ENCODE data around the gene MTHFSD. TPM values are rescaled to one million over a fixed set of nuclear protein-coding genes. Genes with fewer than 3 reads are reported as not detected.

MTHFSD gene
- total RNA-seq, 1 donor from 2014 or later: 12.5 TPM

- peaks cover 58 to 71% (median 62%) of the 10 kb centered on the region in 3 donors for H3K27me3 ChIP-seq (ENCODE audit: control insufficient read depth in 3 of 3, insufficient read depth in 3 of 3, low read length in 3 of 3)
- H3K36me3 ChIP-seq (ENCODE audit: control insufficient read depth in 3 of 3, insufficient read depth in 3 of 3, low read length in 3 of 3): no peaks in the 10 kb centered on the region
- no peaks in the 10 kb centered on the region for H3K9me3 ChIP-seq (ENCODE audit: control insufficient read depth in 3 of 3, low read length in 3 of 3)
These were observed 32.4 kb downstream of the MTHFSD start for GRCh38 chr16:86522634-86523033.

GRCh38 chr16:86521236-86522197, 33.5 kb downstream of the MTHFSD start:
- no peak overlapping the region for H3K4me3 ChIP-seq (ENCODE audit: low read length in 3 of 3)
- no peak overlapping the region for H3K9ac ChIP-seq (ENCODE audit: low read depth in 1 of 3, low read length in 3 of 3)
- no peaks in the 10 kb centered on the region for H3K36me3 ChIP-seq (ENCODE audit: control insufficient read depth in 3 of 3, insufficient read depth in 3 of 3, low read length in 3 of 3)
- H3K27ac ChIP-seq (ENCODE audit: low read depth, low read length): no peak overlapping the region
- no peaks in the 10 kb centered on the region for H3K9me3 ChIP-seq (ENCODE audit: control insufficient read depth in 3 of 3, low read length in 3 of 3)
- peaks cover 5 to 9% (median 6%) of the 10 kb centered on the region in 3 donors for H3K4me1 ChIP-seq (ENCODE audit: control insufficient read depth in 3 of 3, insufficient read depth in 3 of 3, low read length in 3 of 3)
- H3K27me3 ChIP-seq (ENCODE audit: control insufficient read depth in 3 of 3, insufficient read depth in 3 of 3, low read length in 3 of 3): peaks cover 69 to 82% (median 73%) of the 10 kb centered on the region in 3 donors

More at GRCh38 chr16:86522634-86523033, 32.4 kb downstream of the MTHFSD start:
- Histone ChIP-seq H3K9ac (ENCODE audit: low read depth in 1 of 3, low read length in 3 of 3) (no peak overlapping the region), H3K4me1 (ENCODE audit: control insufficient read depth in 3 of 3, insufficient read depth in 3 of 3, low read length in 3 of 3) (peaks cover 5 to 9% (median 6%) of the 10 kb centered on the region in 3 donors), H3K27ac (ENCODE audit: low read depth, low read length) (no peak overlapping the region), H3K4me3 (ENCODE audit: low read length in 3 of 3) (no peak overlapping the region)

- Histone ChIP-seq H3K27ac (ENCODE audit: low read depth, low read length) (no peak overlapping the region), H3K36me3 (ENCODE audit: control insufficient read depth in 3 of 3, insufficient read depth in 3 of 3, low read length in 3 of 3) (no peaks in the 10 kb centered on the region), H3K9ac (ENCODE audit: low read depth in 1 of 3, low read length in 3 of 3) (no peak overlapping the region), H3K27me3 (ENCODE audit: control insufficient read depth in 3 of 3, insufficient read depth in 3 of 3, low read length in 3 of 3) (peaks cover 78 to 88% (median 82%) of the 10 kb centered on the region in 3 donors), H3K4me1 (ENCODE audit: control insufficient read depth in 3 of 3, insufficient read depth in 3 of 3, low read length in 3 of 3) (peaks cover 10 to 15% (median 12%) of the 10 kb centered on the region in 3 donors), H3K4me3 (ENCODE audit: low read length in 3 of 3) (no peak overlapping the region), H3K9me3 (ENCODE audit: control insufficient read depth in 3 of 3, low read length in 3 of 3) (no peaks in the 10 kb centered on the region)
These were observed 34.5 kb downstream of the MTHFSD start for GRCh38 chr16:86520317-86521210.

- no peak overlapping the region for H3K4me3 ChIP-seq (ENCODE audit: low read length in 3 of 3)
- no peaks in the 10 kb centered on the region for H3K36me3 ChIP-seq (ENCODE audit: control insufficient read depth in 3 of 3, insufficient read depth in 3 of 3, low read length in 3 of 3)
- H3K4me1 ChIP-seq (ENCODE audit: control insufficient read depth in 3 of 3, insufficient read depth in 3 of 3, low read length in 3 of 3): peaks cover 10 to 18% (median 16%) of the 10 kb centered on the region in 3 donors
- no peaks in the 10 kb centered on the region for H3K9me3 ChIP-seq (ENCODE audit: control insufficient read depth in 3 of 3, low read length in 3 of 3)
- H3K27me3 ChIP-seq (ENCODE audit: control insufficient read depth in 3 of 3, insufficient read depth in 3 of 3, low read length in 3 of 3): peaks cover 86 to 94% (median 90%) of the 10 kb centered on the region in 3 donors
- no peak overlapping the region for H3K9ac ChIP-seq (ENCODE audit: low read depth in 1 of 3, low read length in 3 of 3)
- no peak overlapping the region for H3K27ac ChIP-seq (ENCODE audit: low read depth, low read length)
These were observed 35.3 kb downstream of the MTHFSD start for GRCh38 chr16:86519649-86520316.

GRCh38 chr16:86519007-86519648, 35.9 kb downstream of the MTHFSD start:
- H3K9me3 ChIP-seq (ENCODE audit: control insufficient read depth in 3 of 3, low read length in 3 of 3): no peaks in the 10 kb centered on the region
- no peaks in the 10 kb centered on the region for H3K36me3 ChIP-seq (ENCODE audit: control insufficient read depth in 3 of 3, insufficient read depth in 3 of 3, low read length in 3 of 3)
- H3K9ac ChIP-seq (ENCODE audit: low read depth in 1 of 3, low read length in 3 of 3): no peak overlapping the region
- H3K27ac ChIP-seq (ENCODE audit: low read depth, low read length): no peak overlapping the region
- H3K4me3 ChIP-seq (ENCODE audit: low read length in 3 of 3): no peak overlapping the region
- H3K4me1 ChIP-seq (ENCODE audit: control insufficient read depth in 3 of 3, insufficient read depth in 3 of 3, low read length in 3 of 3): peaks cover 10 to 18% (median 16%) of the 10 kb centered on the region in 3 donors
- H3K27me3 ChIP-seq (ENCODE audit: control insufficient read depth in 3 of 3, insufficient read depth in 3 of 3, low read length in 3 of 3): peaks cover 92 to 95% (median 93%) of the 10 kb centered on the region in 3 donors

- Histone ChIP-seq H3K9ac (ENCODE audit: low read depth in 1 of 3, low read length in 3 of 3) (no peak overlapping the region), H3K4me1 (ENCODE audit: control insufficient read depth in 3 of 3, insufficient read depth in 3 of 3, low read length in 3 of 3) (peaks cover 5 to 18% (median 16%) of the 10 kb centered on the region in 3 donors), H3K4me3 (ENCODE audit: low read length in 3 of 3) (no peak overlapping the region), H3K27ac (ENCODE audit: low read depth, low read length) (no peak overlapping the region), H3K27me3 (ENCODE audit: control insufficient read depth in 3 of 3, insufficient read depth in 3 of 3, low read length in 3 of 3) (peaks cover 93 to 97% (median 94%) of the 10 kb centered on the region in 3 donors), H3K36me3 (ENCODE audit: control insufficient read depth in 3 of 3, insufficient read depth in 3 of 3, low read length in 3 of 3) (no peaks in the 10 kb centered on the region), H3K9me3 (ENCODE audit: control insufficient read depth in 3 of 3, low read length in 3 of 3) (no peaks in the 10 kb centered on the region)
These were observed 37.3 kb downstream of the MTHFSD start for GRCh38 chr16:86517652-86518258.

GRCh38 chr16:86517033-86517432, 38.0 kb downstream of the MTHFSD start:
- no peak overlapping the region for H3K4me3 ChIP-seq (ENCODE audit: low read length in 3 of 3)
- H3K9ac ChIP-seq (ENCODE audit: low read depth in 1 of 3, low read length in 3 of 3): no peak overlapping the region
- H3K36me3 ChIP-seq (ENCODE audit: control insufficient read depth in 3 of 3, insufficient read depth in 3 of 3, low read length in 3 of 3): no peaks in the 10 kb centered on the region
- H3K4me1 ChIP-seq (ENCODE audit: control insufficient read depth in 3 of 3, insufficient read depth in 3 of 3, low read length in 3 of 3): peaks cover 5 to 18% (median 16%) of the 10 kb centered on the region in 3 donors
- no peaks in the 10 kb centered on the region for H3K9me3 ChIP-seq (ENCODE audit: control insufficient read depth in 3 of 3, low read length in 3 of 3)
- H3K27ac ChIP-seq (ENCODE audit: low read depth, low read length): no peak overlapping the region
- peaks cover 92 to 97% (median 94%) of the 10 kb centered on the region in 3 donors for H3K27me3 ChIP-seq (ENCODE audit: control insufficient read depth in 3 of 3, insufficient read depth in 3 of 3, low read length in 3 of 3)

GRCh38 chr16:86516623-86517003, 38.4 kb downstream of the MTHFSD start:
- H3K9ac ChIP-seq (ENCODE audit: low read depth in 1 of 3, low read length in 3 of 3): no peak overlapping the region
- H3K27ac ChIP-seq (ENCODE audit: low read depth, low read length): no peak overlapping the region
- no peaks in the 10 kb centered on the region for H3K9me3 ChIP-seq (ENCODE audit: control insufficient read depth in 3 of 3, low read length in 3 of 3)
- no peaks in the 10 kb centered on the region for H3K36me3 ChIP-seq (ENCODE audit: control insufficient read depth in 3 of 3, insufficient read depth in 3 of 3, low read length in 3 of 3)
- no peak overlapping the region for H3K4me3 ChIP-seq (ENCODE audit: low read length in 3 of 3)
- H3K27me3 ChIP-seq (ENCODE audit: control insufficient read depth in 3 of 3, insufficient read depth in 3 of 3, low read length in 3 of 3): peaks cover 92 to 97% (median 93%) of the 10 kb centered on the region in 3 donors
- peaks cover 5 to 18% (median 17%) of the 10 kb centered on the region in 3 donors for H3K4me1 ChIP-seq (ENCODE audit: control insufficient read depth in 3 of 3, insufficient read depth in 3 of 3, low read length in 3 of 3)
